ENCODE measurements around the gene UMAD1. TPM values are rescaled to one million over a fixed set of nuclear protein-coding genes. Genes with fewer than 3 reads are reported as not detected.
A peak's percentile ranks its signal among the peaks of the same experiment; 100 is the strongest.
"Not testable (repeated sequence)": the region's sequence is repeated elsewhere in the genome, so short reads cannot be mapped to it uniquely, and the experiment has no call there.

The UMAD1 gene
- total RNA-seq, 2 experiments from 2014 or later = 14.4 to 18.4 TPM

DNA sequence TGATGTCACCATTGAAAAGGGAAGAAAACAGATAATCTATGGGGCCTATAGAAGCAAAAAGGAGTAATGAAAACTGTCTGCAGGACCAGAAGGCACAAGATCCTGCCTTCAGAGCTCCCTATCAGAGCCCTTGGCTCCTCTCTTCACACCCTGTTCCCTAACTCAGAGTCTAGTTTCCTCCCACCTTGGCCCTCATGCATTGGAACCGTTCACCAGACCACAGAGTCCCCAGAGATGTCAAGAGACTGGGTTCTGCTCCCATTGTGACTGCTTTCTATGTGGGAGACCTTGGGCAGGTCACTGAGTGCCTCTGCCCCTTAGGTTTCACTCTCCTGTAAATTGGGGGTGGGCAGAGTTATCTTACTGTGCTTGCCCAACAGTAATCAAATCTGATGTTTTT is 158.0 kb downstream of the UMAD1 start:
- Mint-ChIP-seq H3K27ac (no peak overlapping the region), H3K9me3 (peaks cover 10% of the 10 kb centered on the region), H3K36me3 (peaks cover 26% of the 10 kb centered on the region), H3K27me3 (no peaks in the 10 kb centered on the region), H3K4me3 (no peak overlapping the region), H3K4me1 (peaks cover 6% of the 10 kb centered on the region)
- POLR2A ChIA-PET = no interaction called here
- DNase-seq (no peak), ATAC-seq (ENCODE audit: low read depth) (no peak)

- Mint-ChIP-seq H3K4me3 (no peak overlapping the region), H3K27ac (no peak overlapping the region), H3K27me3 (no peaks in the 10 kb centered on the region), H3K4me1 (peaks cover 6% of the 10 kb centered on the region), H3K9me3 (peaks cover 10% of the 10 kb centered on the region), H3K36me3 (peaks cover 25% of the 10 kb centered on the region)
- POLR2A ChIA-PET = no interaction called here
- DNase-seq (no peak), ATAC-seq (ENCODE audit: low read depth) (no peak)
Observed at GRCh38 chr7:7799138-7799537, 158.6 kb downstream of the UMAD1 start.

DNA sequence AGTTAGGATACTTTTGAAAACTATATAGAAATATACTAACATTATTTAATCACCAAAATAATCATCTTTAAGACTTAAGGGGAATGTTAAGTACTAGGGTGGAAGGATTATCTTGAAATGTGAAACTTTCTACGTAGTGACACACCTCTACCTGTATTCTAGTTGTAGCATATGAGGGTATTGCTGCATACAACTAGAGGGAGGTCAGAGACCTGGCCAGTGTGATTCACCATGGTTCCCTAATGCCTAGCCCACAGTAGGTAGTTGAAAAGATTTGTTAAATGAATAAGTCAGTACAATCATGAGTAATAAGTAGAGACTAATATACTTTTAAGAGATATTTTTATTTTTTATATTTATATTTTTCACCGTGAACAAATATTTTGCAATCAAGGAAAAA is 162.0 kb downstream of the UMAD1 start:
- Mint-ChIP-seq H3K4me3 (no peak overlapping the region), H3K4me1 (no peaks in the 10 kb centered on the region), H3K36me3 (peaks cover 8% of the 10 kb centered on the region), H3K27ac (no peak overlapping the region), H3K9me3 (peaks cover under 1% of the 10 kb centered on the region), H3K27me3 (no peaks in the 10 kb centered on the region)
- POLR2A ChIA-PET = no interaction called here
- no peak for ATAC-seq (ENCODE audit: low read depth)
- DNase-seq = no peak

- H3K27me3 Mint-ChIP-seq = no peaks in the 10 kb centered on the region
- no peaks in the 10 kb centered on the region for H3K9me3 Mint-ChIP-seq
- ATAC-seq (ENCODE audit: low read depth) (no peak), DNase-seq (no peak)
- H3K4me3 Mint-ChIP-seq = no peak overlapping the region
- no peaks in the 10 kb centered on the region for H3K4me1 Mint-ChIP-seq
- H3K36me3 Mint-ChIP-seq = peaks cover 1% of the 10 kb centered on the region
- no peak overlapping the region for H3K27ac Mint-ChIP-seq
- POLR2A ChIA-PET = no interaction called here
Observed at GRCh38 chr7:7803715-7804178, 163.2 kb downstream of the UMAD1 start.

GRCh38 chr7:7804822-7805221 is 164.3 kb downstream of the UMAD1 start:
- H3K4me3 Mint-ChIP-seq; POLR2A ChIA-PET; ATAC-seq (ENCODE audit: low read depth); H3K27ac Mint-ChIP-seq; DNase-seq; H3K36me3 Mint-ChIP-seq; H3K9me3 Mint-ChIP-seq; H3K4me1 Mint-ChIP-seq; H3K27me3 Mint-ChIP-seq: not testable (repeated sequence)

DNA sequence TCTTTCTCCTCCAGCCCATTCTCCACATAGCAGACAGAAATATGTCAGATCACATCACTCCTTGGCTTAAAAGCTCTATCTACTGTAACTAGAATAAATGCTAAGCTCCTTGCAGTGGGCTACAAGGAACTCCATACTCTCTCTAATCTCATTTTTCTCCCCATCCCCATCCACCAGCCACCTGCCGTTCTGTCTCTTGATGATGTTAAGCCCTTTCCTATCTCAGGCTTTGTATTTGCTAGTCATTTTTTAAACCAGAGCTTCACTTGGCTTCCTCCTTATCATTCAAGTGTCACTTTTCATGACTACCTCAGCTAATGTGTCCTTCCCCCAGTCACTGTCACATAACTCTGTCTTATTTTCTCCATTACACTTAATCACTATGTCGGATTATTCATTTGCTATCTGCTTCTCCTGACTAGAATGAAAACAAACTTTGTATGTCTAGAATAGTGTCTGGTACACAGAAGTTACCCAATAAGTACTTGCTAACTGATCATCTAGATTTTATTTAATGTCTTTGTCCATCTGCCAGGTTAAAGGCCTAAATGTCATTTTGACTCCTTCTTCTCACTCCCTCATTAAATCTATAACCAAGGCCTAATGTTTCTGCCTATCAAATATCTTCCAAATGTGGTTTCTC is 165.1 kb downstream of the UMAD1 start:
- Mint-ChIP-seq H3K9me3 (no peaks in the 10 kb centered on the region), H3K4me1 (no peaks in the 10 kb centered on the region), H3K4me3 (no peak overlapping the region), H3K27me3 (no peaks in the 10 kb centered on the region), H3K27ac (no peak overlapping the region), H3K36me3 (no peaks in the 10 kb centered on the region)
- ATAC-seq (ENCODE audit: low read depth) = no peak
- no peak for DNase-seq
- POLR2A ChIA-PET = no interaction called here

DNA sequence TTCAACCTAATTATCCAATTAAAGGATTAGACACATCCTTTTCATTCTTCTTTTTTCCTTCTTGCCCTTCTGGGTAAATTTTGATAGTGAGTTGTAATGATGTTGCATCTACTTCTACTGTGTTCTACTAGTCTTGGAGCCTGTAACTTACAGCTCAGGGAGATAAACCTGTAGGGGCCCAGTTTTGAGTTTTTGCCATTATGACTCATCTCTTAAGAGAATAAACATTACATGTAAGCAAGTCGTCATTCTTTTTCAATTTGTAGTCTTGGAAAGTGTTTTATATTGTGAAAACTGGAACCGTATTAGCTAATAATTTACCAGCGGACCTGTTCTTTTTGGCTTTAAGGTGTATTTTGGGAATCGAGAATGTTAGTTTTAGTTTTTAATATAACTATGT is 167.6 kb downstream of the UMAD1 start:
- Mint-ChIP-seq H3K9me3 (no peaks in the 10 kb centered on the region), H3K4me3 (no peak overlapping the region), H3K4me1 (no peaks in the 10 kb centered on the region), H3K36me3 (no peaks in the 10 kb centered on the region), H3K27ac (no peak overlapping the region), H3K27me3 (no peaks in the 10 kb centered on the region)
- POLR2A ChIA-PET = no interaction called here
- ATAC-seq (ENCODE audit: low read depth) (no peak), DNase-seq (no peak)

- H3K9me3 Mint-ChIP-seq = no peaks in the 10 kb centered on the region
- no peaks in the 10 kb centered on the region for H3K4me1 Mint-ChIP-seq
- DNase-seq = no peak
- no peaks in the 10 kb centered on the region for H3K27me3 Mint-ChIP-seq
- POLR2A ChIA-PET = interaction anchor here (0.5 kb wide), 1 partner anchor 12 kb away, joined by 3 read pairs; no protein-coding TSS in a partner anchor
- no peaks in the 10 kb centered on the region for H3K36me3 Mint-ChIP-seq
- no peak for ATAC-seq (ENCODE audit: low read depth)
- H3K4me3 Mint-ChIP-seq = no peak overlapping the region
- H3K27ac Mint-ChIP-seq = no peak overlapping the region
Observed at GRCh38 chr7:7808626-7809025, 168.1 kb downstream of the UMAD1 start.

GRCh38 chr7:7810380-7810779 is 169.8 kb downstream of the UMAD1 start:
- DNase-seq (no peak), ATAC-seq (ENCODE audit: low read depth) (no peak)
- H3K9me3 Mint-ChIP-seq = peaks cover 1% of the 10 kb centered on the region
- POLR2A ChIA-PET = no interaction called here
- no peak overlapping the region for H3K4me3 Mint-ChIP-seq
- peaks cover 6% of the 10 kb centered on the region for H3K4me1 Mint-ChIP-seq
- H3K36me3 Mint-ChIP-seq = peaks cover 11% of the 10 kb centered on the region
- H3K27ac Mint-ChIP-seq = no peak overlapping the region
- H3K27me3 Mint-ChIP-seq = no peaks in the 10 kb centered on the region

GRCh38 chr7:7810826-7811225 is 170.3 kb downstream of the UMAD1 start:
- H3K4me3 Mint-ChIP-seq = no peak overlapping the region
- no peak overlapping the region for H3K27ac Mint-ChIP-seq
- H3K36me3 Mint-ChIP-seq = peaks cover 15% of the 10 kb centered on the region
- DNase-seq = no peak
- no peak for ATAC-seq (ENCODE audit: low read depth)
- POLR2A ChIA-PET = no interaction called here
- peaks cover 10% of the 10 kb centered on the region for H3K4me1 Mint-ChIP-seq
- peaks cover 1% of the 10 kb centered on the region for H3K9me3 Mint-ChIP-seq
- no peaks in the 10 kb centered on the region for H3K27me3 Mint-ChIP-seq

- Mint-ChIP-seq H3K4me3 (no peak overlapping the region), H3K27me3 (no peaks in the 10 kb centered on the region), H3K36me3 (peaks cover 15% of the 10 kb centered on the region), H3K9me3 (peaks cover 1% of the 10 kb centered on the region), H3K4me1 (peaks cover 23% of the 10 kb centered on the region), H3K27ac (no peak overlapping the region)
- DNase-seq (no peak), ATAC-seq (ENCODE audit: low read depth) (no peak)
- POLR2A ChIA-PET = no interaction called here
Observed at GRCh38 chr7:7812112-7812511, 171.6 kb downstream of the UMAD1 start.

DNA sequence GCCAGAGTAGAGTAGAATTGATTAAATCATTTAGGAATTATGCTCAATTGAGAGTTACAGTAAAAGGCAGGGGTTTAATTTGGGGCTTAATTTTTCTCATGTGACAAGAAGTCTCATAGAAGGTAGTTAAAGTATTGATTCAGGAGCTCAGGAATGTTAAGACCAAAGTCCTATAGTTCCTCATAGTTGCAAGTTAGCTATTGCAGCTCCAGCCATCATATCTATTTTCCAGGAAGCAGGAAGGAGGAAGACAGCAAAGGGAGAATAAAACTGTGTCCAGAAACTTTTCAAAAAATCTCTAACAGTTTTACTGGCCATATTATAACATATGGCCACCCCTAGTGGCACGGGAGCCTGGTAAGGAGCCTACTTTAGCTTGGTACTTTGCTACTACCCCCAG is 174.8 kb downstream of the UMAD1 start:
- Mint-ChIP-seq H3K27ac (no peak overlapping the region), H3K4me3 (peak overlapping the region; percentile 61), H3K27me3 (no peaks in the 10 kb centered on the region), H3K4me1 (peaks cover 32% of the 10 kb centered on the region), H3K9me3 (peaks cover 1% of the 10 kb centered on the region), H3K36me3 (peaks cover 20% of the 10 kb centered on the region)
- POLR2A ChIA-PET = interaction anchor here (1.3 kb wide), 1 partner anchor 154 kb away, joined by 3 read pairs; no protein-coding TSS in a partner anchor
- DNase-seq (no peak), ATAC-seq (ENCODE audit: low read depth) (no peak)

- Mint-ChIP-seq H3K4me3 (peak overlapping the region; percentile 61), H3K27me3 (no peaks in the 10 kb centered on the region), H3K27ac (peak overlapping the region; percentile 69), H3K9me3 (peaks cover 1% of the 10 kb centered on the region), H3K4me1 (peaks cover 32% of the 10 kb centered on the region), H3K36me3 (peaks cover 20% of the 10 kb centered on the region)
- ATAC-seq (ENCODE audit: low read depth) = peak; percentile 75
- POLR2A ChIA-PET = no interaction called here
- no peak for DNase-seq
Observed at GRCh38 chr7:7816084-7816483, 175.5 kb downstream of the UMAD1 start.

DNA sequence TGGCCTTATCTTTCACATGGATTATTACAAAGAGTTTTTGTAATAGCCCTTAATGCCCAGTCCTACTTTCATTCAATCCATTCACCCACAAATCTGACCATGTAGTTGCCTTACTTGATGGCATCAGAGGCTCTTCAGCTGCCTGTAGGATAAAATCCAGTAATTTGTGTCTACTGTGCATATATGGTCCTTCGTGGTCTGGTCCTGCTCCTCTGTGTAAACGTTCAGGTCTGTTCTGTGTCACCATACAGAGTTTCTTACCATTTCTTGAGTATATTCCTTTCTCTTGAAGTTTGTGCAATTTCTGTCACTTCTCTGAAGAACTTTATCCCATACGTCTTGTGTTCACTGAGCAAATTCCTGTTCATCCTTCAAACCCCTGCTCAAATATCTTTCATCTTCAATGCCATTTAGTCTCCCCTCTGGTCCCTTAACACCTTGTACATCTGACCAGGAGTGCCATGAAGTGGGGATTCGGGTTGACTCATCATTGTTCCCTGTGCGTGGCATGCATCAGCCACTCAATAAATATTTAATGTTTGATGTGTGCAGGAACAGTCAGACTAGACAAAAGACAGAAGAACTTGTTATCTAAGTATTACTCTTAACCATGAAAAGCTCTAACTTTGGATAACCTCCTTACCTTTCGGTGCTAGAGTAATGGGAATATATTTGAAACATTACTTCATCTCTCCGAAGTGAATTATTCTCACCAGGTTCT is 176.4 kb downstream of the UMAD1 start:
- H3K4me3 Mint-ChIP-seq = no peak overlapping the region
- peak overlapping the region; percentile 7 for H3K27ac Mint-ChIP-seq
- POLR2A ChIA-PET = no interaction called here
- DNase-seq = no peak
- H3K27me3 Mint-ChIP-seq = no peaks in the 10 kb centered on the region
- peaks cover 32% of the 10 kb centered on the region for H3K4me1 Mint-ChIP-seq
- H3K9me3 Mint-ChIP-seq = peaks cover 1% of the 10 kb centered on the region
- H3K36me3 Mint-ChIP-seq = peaks cover 20% of the 10 kb centered on the region
- peak; percentile 21 for ATAC-seq (ENCODE audit: low read depth)
